IPS-18a (cell line): ENCODE data around the gene GSTO2.

Experiments used
- H3K27ac ChIP-seq: one replicate; pipeline ENCODE4 v1.5.1; 2013; ENCODE audit warnings: low read length
- H3K27me3 ChIP-seq: one replicate; pipeline ENCODE4 v1.6.1; 2013; ENCODE audit warnings: mild to moderate bottlenecking, low read length; ENCODE audit not compliant: control insufficient read depth, insufficient read depth
- H3K36me3 ChIP-seq: one replicate; pipeline ENCODE4 v1.6.1; 2013; ENCODE audit warnings: low read depth, low read length; ENCODE audit not compliant: control insufficient read depth
- H3K4me1 ChIP-seq: one replicate; pipeline ENCODE4 v1.6.1; 2013; ENCODE audit warnings: low read depth, low read length; ENCODE audit not compliant: control insufficient read depth
- H3K4me3 ChIP-seq: one replicate; pipeline ENCODE4 v1.5.1; 2013; ENCODE audit warnings: low read length
- H3K9ac ChIP-seq: one replicate; pipeline ENCODE4 v1.6.1; 2013; ENCODE audit warnings: mild to moderate bottlenecking, low read length, moderate library complexity
- H3K9me3 ChIP-seq: one replicate; pipeline ENCODE4 v1.6.1; 2013; ENCODE audit warnings: low read depth, low read length; ENCODE audit not compliant: control insufficient read depth

Gene GSTO2

GRCh38 chr10:104324931-104325330 is 55.9 kb downstream of the GSTO2 start:
- no peak overlapping the region for H3K27ac ChIP-seq
- no peak overlapping the region for H3K9ac ChIP-seq
- peaks cover 64% of the 10 kb centered on the region for H3K4me1 ChIP-seq

GRCh38 chr10:104325436-104326435 is 56.8 kb downstream of the GSTO2 start:
- H3K27ac ChIP-seq = no peak overlapping the region
- no peak overlapping the region for H3K9ac ChIP-seq
- no peak overlapping the region for H3K4me3 ChIP-seq
- no peaks in the 10 kb centered on the region for H3K9me3 ChIP-seq
- no peaks in the 10 kb centered on the region for H3K36me3 ChIP-seq
- H3K4me1 ChIP-seq = peaks cover 68% of the 10 kb centered on the region
- no peaks in the 10 kb centered on the region for H3K27me3 ChIP-seq

More at GRCh38 chr10:104324931-104325330, 55.9 kb downstream of the GSTO2 start:
- no peaks in the 10 kb centered on the region for H3K27me3 ChIP-seq
- H3K36me3 ChIP-seq = no peaks in the 10 kb centered on the region
- no peaks in the 10 kb centered on the region for H3K9me3 ChIP-seq
- no peak overlapping the region for H3K4me3 ChIP-seq

GRCh38 chr10:104326991-104327610 is 58.1 kb downstream of the GSTO2 start:
- H3K9ac ChIP-seq = no peak overlapping the region
- no peaks in the 10 kb centered on the region for H3K9me3 ChIP-seq
- no peaks in the 10 kb centered on the region for H3K27me3 ChIP-seq
- H3K27ac ChIP-seq = no peak overlapping the region
- H3K36me3 ChIP-seq = no peaks in the 10 kb centered on the region
- H3K4me1 ChIP-seq = peaks cover 78% of the 10 kb centered on the region
- peak overlapping the region; percentile 31 for H3K4me3 ChIP-seq

GRCh38 chr10:104327745-104328645 is 59.0 kb downstream of the GSTO2 start:
- Histone ChIP-seq H3K27ac (peak overlapping the region; percentile 93), H3K4me3 (peak overlapping the region; percentile 31), H3K9ac (peak overlapping the region; percentile 68), H3K27me3 (no peaks in the 10 kb centered on the region), H3K9me3 (no peaks in the 10 kb centered on the region), H3K4me1 (peaks cover 78% of the 10 kb centered on the region), H3K36me3 (no peaks in the 10 kb centered on the region)

GRCh38 chr10:104328646-104328895 is 59.6 kb downstream of the GSTO2 start:
- Histone ChIP-seq H3K9ac (peak overlapping the region; percentile 68), H3K36me3 (no peaks in the 10 kb centered on the region), H3K27ac (peak overlapping the region; percentile 93), H3K4me1 (peaks cover 78% of the 10 kb centered on the region), H3K9me3 (no peaks in the 10 kb centered on the region), H3K4me3 (peak overlapping the region; percentile 31), H3K27me3 (no peaks in the 10 kb centered on the region)

- peak overlapping the region; percentile 93 for H3K27ac ChIP-seq
- H3K9me3 ChIP-seq = no peaks in the 10 kb centered on the region
- H3K9ac ChIP-seq = peak overlapping the region; percentile 68
- peak overlapping the region; percentile 31 for H3K4me3 ChIP-seq
- no peaks in the 10 kb centered on the region for H3K36me3 ChIP-seq
- peaks cover 78% of the 10 kb centered on the region for H3K4me1 ChIP-seq
- no peaks in the 10 kb centered on the region for H3K27me3 ChIP-seq
Observed at GRCh38 chr10:104328896-104329710, 60.1 kb downstream of the GSTO2 start.

- H3K9me3 ChIP-seq = no peaks in the 10 kb centered on the region
- peak overlapping the region; percentile 93 for H3K27ac ChIP-seq
- no peaks in the 10 kb centered on the region for H3K27me3 ChIP-seq
- peak overlapping the region; percentile 68 for H3K9ac ChIP-seq
- peaks cover 80% of the 10 kb centered on the region for H3K4me1 ChIP-seq
- H3K36me3 ChIP-seq = no peaks in the 10 kb centered on the region
- H3K4me3 ChIP-seq = no peak overlapping the region
Observed at GRCh38 chr10:104329735-104330134, 60.8 kb downstream of the GSTO2 start.

GRCh38 chr10:104330168-104331110 is 61.5 kb downstream of the GSTO2 start:
- peaks cover 86% of the 10 kb centered on the region for H3K4me1 ChIP-seq
- H3K36me3 ChIP-seq = no peaks in the 10 kb centered on the region
- H3K9me3 ChIP-seq = no peaks in the 10 kb centered on the region
- peak overlapping the region; percentile 21 for H3K9ac ChIP-seq
- no peak overlapping the region for H3K4me3 ChIP-seq
- no peaks in the 10 kb centered on the region for H3K27me3 ChIP-seq
- H3K27ac ChIP-seq = peak overlapping the region; percentile 5

- H3K4me3 ChIP-seq = peak overlapping the region; percentile 11
- no peaks in the 10 kb centered on the region for H3K36me3 ChIP-seq
- H3K4me1 ChIP-seq = peaks cover 93% of the 10 kb centered on the region
- no peaks in the 10 kb centered on the region for H3K27me3 ChIP-seq
- peak overlapping the region; percentile 8 for H3K27ac ChIP-seq
- H3K9ac ChIP-seq = peak overlapping the region; percentile 21
- H3K9me3 ChIP-seq = no peaks in the 10 kb centered on the region
Observed at GRCh38 chr10:104331208-104331838, 62.3 kb downstream of the GSTO2 start.
